GM13977 (cell line): ENCODE results near the gene CARF.

Experiments
- DNase-seq: peaks from one replicate; pipeline ENCODE4 v3.0.0; 2012; ENCODE audit warnings: low spot score
- in situ Hi-C: fragments of 300-500 bp; cut with MboI; formaldehyde crosslinking; loops from one replicate; pipeline ENCODE4 v1.12.0; 2022; ENCODE audit warnings: low sequenced_read_pairs, low pct_unique_long_range_greater_than_20kb, mixed read lengths, inconsistent platforms; ENCODE audit not compliant: unreplicated experiment
- TF ChIP-seq, protein P1 (sequence below): IDR thresholded peaks from 2 replicates; pipeline ENCODE4 v1.5.1; 2012; ENCODE audit warnings: mild to moderate bottlenecking, control low read depth; ENCODE audit not compliant: insufficient read depth; ENCODE audit errors: extremely low read depth, missing control alignments

Gene CARF

GRCh38 chr2:203021991-203022390 is 109.9 kb downstream of the CARF start:
- no peak for DNase-seq
- in situ Hi-C loops: no loop called here
- TF ChIP-seq, protein P1, sequence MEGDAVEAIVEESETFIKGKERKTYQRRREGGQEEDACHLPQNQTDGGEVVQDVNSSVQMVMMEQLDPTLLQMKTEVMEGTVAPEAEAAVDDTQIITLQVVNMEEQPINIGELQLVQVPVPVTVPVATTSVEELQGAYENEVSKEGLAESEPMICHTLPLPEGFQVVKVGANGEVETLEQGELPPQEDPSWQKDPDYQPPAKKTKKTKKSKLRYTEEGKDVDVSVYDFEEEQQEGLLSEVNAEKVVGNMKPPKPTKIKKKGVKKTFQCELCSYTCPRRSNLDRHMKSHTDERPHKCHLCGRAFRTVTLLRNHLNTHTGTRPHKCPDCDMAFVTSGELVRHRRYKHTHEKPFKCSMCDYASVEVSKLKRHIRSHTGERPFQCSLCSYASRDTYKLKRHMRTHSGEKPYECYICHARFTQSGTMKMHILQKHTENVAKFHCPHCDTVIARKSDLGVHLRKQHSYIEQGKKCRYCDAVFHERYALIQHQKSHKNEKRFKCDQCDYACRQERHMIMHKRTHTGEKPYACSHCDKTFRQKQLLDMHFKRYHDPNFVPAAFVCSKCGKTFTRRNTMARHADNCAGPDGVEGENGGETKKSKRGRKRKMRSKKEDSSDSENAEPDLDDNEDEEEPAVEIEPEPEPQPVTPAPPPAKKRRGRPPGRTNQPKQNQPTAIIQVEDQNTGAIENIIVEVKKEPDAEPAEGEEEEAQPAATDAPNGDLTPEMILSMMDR: no peak

DNA sequence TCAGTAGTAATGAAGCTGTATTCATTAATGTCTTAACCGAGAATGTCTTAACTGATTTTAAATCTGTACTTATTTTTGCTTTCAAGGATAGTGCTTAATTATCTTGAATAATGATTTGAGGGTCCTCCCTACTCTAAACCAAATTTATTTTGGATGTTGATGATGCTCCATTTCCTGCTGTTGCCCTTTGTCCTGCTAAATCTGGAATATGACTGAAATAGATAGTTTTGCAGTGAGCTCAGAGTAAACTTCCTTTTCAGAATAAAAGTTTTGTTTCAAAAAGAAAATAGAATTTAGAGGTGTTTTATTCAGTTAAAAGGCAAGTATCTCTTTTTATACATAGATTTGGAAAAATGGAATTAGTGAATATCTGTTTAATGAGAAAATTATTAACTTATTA is 110.7 kb downstream of the CARF start:
- TF ChIP-seq, protein P1: no peak
- DNase-seq: no peak
- in situ Hi-C loops: no loop called here

DNA sequence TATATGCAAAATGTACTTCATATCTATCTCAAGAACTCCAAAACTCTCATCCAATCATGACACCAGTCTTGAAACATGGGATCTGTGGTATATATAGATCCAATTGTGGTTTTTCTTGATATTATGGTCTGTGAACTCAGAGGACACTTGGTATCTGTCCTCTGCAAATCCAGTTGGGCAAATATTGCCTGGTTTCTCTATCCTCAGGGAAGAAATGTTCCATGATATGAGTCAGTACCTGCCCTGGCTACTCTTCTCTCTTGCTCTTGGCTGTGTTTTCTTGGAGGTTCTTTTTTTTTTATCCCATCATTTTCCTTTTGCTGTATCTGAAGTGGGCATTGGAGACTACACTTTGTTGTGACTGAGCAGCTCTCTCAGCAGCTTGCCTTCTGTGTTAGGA is 113.5 kb downstream of the CARF start:
- no peak for DNase-seq

GRCh38 chr2:203030545-203030944 is 118.5 kb downstream of the CARF start:
- in situ Hi-C loops: no loop called here
- TF ChIP-seq, protein P1: no peak
- no peak for DNase-seq

More for the DNA sequence above, 113.5 kb downstream of the CARF start:
- TF ChIP-seq, protein P1: no peak
- in situ Hi-C loops: no loop called here

GRCh38 chr2:203030991-203031390 is 118.9 kb downstream of the CARF start:
- TF ChIP-seq, protein P1: no peak
- in situ Hi-C loops: no loop called here
- no peak for DNase-seq

- DNase-seq: no peak
- in situ Hi-C loops: no loop called here
- TF ChIP-seq, protein P1: no peak
Measured at GRCh38 chr2:203033395-203033794, 121.3 kb downstream of the CARF start.
